ENCODE measurements around the gene MYPN.

DNA sequence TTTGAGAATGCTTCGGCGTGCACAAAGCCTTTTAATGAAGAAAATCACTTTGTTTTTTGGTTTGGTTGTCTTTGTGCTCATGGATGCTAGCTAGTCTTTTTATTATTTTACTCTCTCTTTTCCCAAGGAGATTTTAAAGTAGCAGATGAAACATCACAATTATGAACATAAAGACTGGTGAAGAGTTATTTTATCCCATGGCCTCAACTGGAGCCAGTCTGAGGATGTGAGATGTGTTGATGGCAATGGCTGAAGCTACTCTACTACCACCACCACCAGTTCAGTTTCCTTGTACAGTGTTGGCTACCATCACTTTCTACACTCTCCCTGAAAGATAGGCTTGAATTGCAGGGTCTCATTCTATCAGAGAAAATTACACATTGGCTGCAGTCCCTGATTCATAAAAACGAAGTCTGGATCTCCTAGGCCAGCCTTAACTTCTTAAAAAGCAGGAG is 33.7 kb upstream of the MYPN start:
- TF ChIP-seq, protein P1, sequence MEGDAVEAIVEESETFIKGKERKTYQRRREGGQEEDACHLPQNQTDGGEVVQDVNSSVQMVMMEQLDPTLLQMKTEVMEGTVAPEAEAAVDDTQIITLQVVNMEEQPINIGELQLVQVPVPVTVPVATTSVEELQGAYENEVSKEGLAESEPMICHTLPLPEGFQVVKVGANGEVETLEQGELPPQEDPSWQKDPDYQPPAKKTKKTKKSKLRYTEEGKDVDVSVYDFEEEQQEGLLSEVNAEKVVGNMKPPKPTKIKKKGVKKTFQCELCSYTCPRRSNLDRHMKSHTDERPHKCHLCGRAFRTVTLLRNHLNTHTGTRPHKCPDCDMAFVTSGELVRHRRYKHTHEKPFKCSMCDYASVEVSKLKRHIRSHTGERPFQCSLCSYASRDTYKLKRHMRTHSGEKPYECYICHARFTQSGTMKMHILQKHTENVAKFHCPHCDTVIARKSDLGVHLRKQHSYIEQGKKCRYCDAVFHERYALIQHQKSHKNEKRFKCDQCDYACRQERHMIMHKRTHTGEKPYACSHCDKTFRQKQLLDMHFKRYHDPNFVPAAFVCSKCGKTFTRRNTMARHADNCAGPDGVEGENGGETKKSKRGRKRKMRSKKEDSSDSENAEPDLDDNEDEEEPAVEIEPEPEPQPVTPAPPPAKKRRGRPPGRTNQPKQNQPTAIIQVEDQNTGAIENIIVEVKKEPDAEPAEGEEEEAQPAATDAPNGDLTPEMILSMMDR (IDR thresholded peaks at IDR 0.05) = no peak
- no peak for TF ChIP-seq EZH2 (IDR thresholded peaks at IDR 0.05; ENCODE audit: borderline replicate concordance, insufficient read depth, low read depth, low read length, poor library complexity, severe bottlenecking)

Data from B cell (primary cell).